HL-60 (cell line): ENCODE results near the gene ZNF598.

ENCODE experiments used
- DNase-seq, 2 experiments: peaks; one replicate each; pipeline ENCODE4 v3.0.0-alpha.2; 2010 to 2020; ENCODE audit warnings: low read depth in 1 of 2, low spot score in 1 of 2
- H3K27ac ChIP-seq: fragments of 250-450 bp; sonication (Bioruptor Pico); replicated peaks from 2 replicates; pipeline ENCODE4 v1.5.1; 2020; ENCODE audit warnings: mild to moderate bottlenecking, moderate library complexity
- H3K27me3 ChIP-seq: fragments of 250-450 bp; sonication (Bioruptor Pico); 2 replicates; pipeline ENCODE4 v1.5.1; 2021; ENCODE audit warnings: mild to moderate bottlenecking, moderate library complexity; ENCODE audit not compliant: insufficient read depth, poor library complexity, severe bottlenecking
- H3K4me3 ChIP-seq: replicated peaks from 2 replicates; pipeline ENCODE4 v1.5.1; 2011; ENCODE audit warnings: mild to moderate bottlenecking, control low read depth, low read length; ENCODE audit not compliant: insufficient read depth
- CTCF ChIP-seq: IDR thresholded peaks from one replicate; pipeline ENCODE4 v1.5.1; 2011; ENCODE audit warnings: low read length, control low read depth, inconsistent platforms; ENCODE audit not compliant: insufficient read depth
- GABPA ChIP-seq: IDR thresholded peaks from 2 replicates; pipeline ENCODE4 v1.6.1; 2012; ENCODE audit warnings: low read depth
- POLR2AphosphoS5 ChIP-seq: IDR thresholded peaks from 2 replicates; pipeline ENCODE4 v1.6.1; 2012; ENCODE audit warnings: low read depth
- REST ChIP-seq: IDR thresholded peaks from 2 replicates; pipeline ENCODE4 v1.6.1; 2012; ENCODE audit warnings: low read depth; ENCODE audit not compliant: insufficient replicate concordance
- SPI1 ChIP-seq: IDR thresholded peaks from 2 replicates; pipeline ENCODE4 v1.6.1; 2012; ENCODE audit warnings: low read depth, mild to moderate bottlenecking, borderline replicate concordance

The ZNF598 gene

GRCh38 chr16:2053897-2054296 lies 44.3 kb upstream of the ZNF598 start:
- DNase-seq: no peak
- no peak overlapping the region for H3K4me3 ChIP-seq
- no peak overlapping the region for H3K27ac ChIP-seq
- no peak for TF ChIP-seq CTCF
- TF ChIP-seq GABPA: no peak
- no peak for TF ChIP-seq SPI1
- no peaks in the 10 kb centered on the region for H3K27me3 ChIP-seq

- no peak overlapping the region for H3K4me3 ChIP-seq
- no peaks in the 10 kb centered on the region for H3K27me3 ChIP-seq
- no peak for DNase-seq
- TF ChIP-seq SPI1: no peak
- no peak for TF ChIP-seq REST
- no peak for TF ChIP-seq GABPA
- no peak for TF ChIP-seq CTCF
- no peak for TF ChIP-seq POLR2AphosphoS5
- no peak overlapping the region for H3K27ac ChIP-seq
Measured at GRCh38 chr16:2053211-2053610, 43.6 kb upstream of the ZNF598 start.

GRCh38 chr16:2048116-2048543 lies 38.5 kb upstream of the ZNF598 start:
- TF ChIP-seq POLR2AphosphoS5 (no peak), CTCF (no peak), REST (no peak)
- peak overlapping the region; percentile 43; the same call in 1 of the 2 replicates for H3K27ac ChIP-seq
- H3K4me3 ChIP-seq: peak overlapping the region; percentile 77
- H3K27me3 ChIP-seq: no peaks in the 10 kb centered on the region
- no peak for DNase-seq

GRCh38 chr16:2047330-2048115 lies 37.9 kb upstream of the ZNF598 start, which contains the start of the genes NTHL1 and TSC2:
TSS of gene NTHL1 (minus strand) at chr16:2047834. CDS start at chr16:2047823, 11 bp downstream.
TSS of gene TSC2 (plus strand) at chr16:2047985. CDS start at chr16:2048616, 631 bp downstream.
- peak; percentile 91 to 97 for DNase-seq
- Histone ChIP-seq H3K27ac (peak within 1 kb of the TSS; percentile 46), H3K4me3 (peak within 1 kb of the TSS; percentile 77), H3K27me3 (no peaks in the 10 kb centered on the region)
- TF ChIP-seq POLR2AphosphoS5: peak; percentile 35; the same call in 1 of the 2 replicates
- peak; percentile 96 for TF ChIP-seq GABPA
- no peak for TF ChIP-seq REST
